Right lobe of liver (tissue), 4 donors: ENCODE data around the gene CFAP92.

ENCODE experiments used
- CTCF ChIP-seq, 4 donors: fragments of 200-600 bp in 3 of 4; fragments of 450-650 bp in 1 of 4; IDR thresholded peaks; one replicate each; pipeline versions ENCODE4 v1.5.1 to v1.8.0; 2016 to 2022; ENCODE audit warnings: antibody characterized with exemption in 4 of 4, mild to moderate bottlenecking in 2 of 4
- POLR2A ChIP-seq: fragments of 450-650 bp; IDR thresholded peaks from one replicate; pipeline ENCODE4 v1.6.1; 2017; ENCODE audit warnings: antibody characterized with exemption, mild to moderate bottlenecking
- donor health status: DM: no; HTN: no; CAD: no.
- donor health status: DM: no; HTN: no; CAD: no.
- donor health status: DM: no; HTN: yes; CAD: no.

DNA sequence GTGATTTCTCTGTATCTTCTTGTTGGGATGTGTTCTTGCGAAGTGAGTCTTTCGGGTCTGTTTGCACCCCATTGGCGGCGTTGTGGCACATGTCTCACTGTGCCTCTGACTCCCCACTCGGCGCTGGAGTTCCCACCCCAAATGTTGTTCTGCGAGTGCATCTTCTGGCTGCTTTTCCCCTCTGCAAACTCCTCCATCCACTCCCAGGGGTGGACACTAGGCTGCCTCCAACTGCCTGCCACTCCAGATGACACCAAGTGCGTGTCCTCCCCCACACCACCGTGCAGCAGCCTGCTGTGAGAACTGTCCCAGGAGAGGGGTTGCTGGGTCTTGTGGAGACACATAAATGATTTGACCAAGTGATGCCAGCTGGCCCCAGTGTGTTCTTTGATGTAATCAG is 24.9 kb upstream of the CFAP92 start:
- TF ChIP-seq CTCF (IDR thresholded peaks at IDR 0.05), result no peak
- no peak for TF ChIP-seq POLR2A
